KMS-11 (cell line): ENCODE measurements around the gene PSMA7.
"Not testable (repeated sequence)": the region's sequence is repeated elsewhere in the genome, so short reads cannot be mapped to it uniquely, and the experiment has no call there.

Experiments used
- H2AFZ ChIP-seq: fragments of 200-600 bp; sonication (generic); 2 replicates; pipeline ENCODE4 v1.6.1; 2016; ENCODE audit warnings: antibody characterized with exemption, mixed run types, low read depth
- H3K27ac ChIP-seq: fragments of 200-600 bp; sonication (generic); 2 replicates; pipeline ENCODE4 v1.6.1; 2016; ENCODE audit warnings: mild to moderate bottlenecking, mixed run types
- H3K27me3 ChIP-seq: fragments of 200-600 bp; sonication (generic); 2 replicates; pipeline ENCODE4 v1.6.1; 2017; ENCODE audit warnings: mild to moderate bottlenecking, low read depth, mixed run types, moderate library complexity; ENCODE audit not compliant: insufficient read depth
- H3K36me3 ChIP-seq: fragments of 200-600 bp; sonication (generic); 2 replicates; pipeline ENCODE4 v1.6.1; 2017; ENCODE audit warnings: mild to moderate bottlenecking, mixed run types; ENCODE audit not compliant: insufficient read depth
- H3K4me1 ChIP-seq: fragments of 200-600 bp; sonication (generic); 2 replicates; pipeline ENCODE4 v1.6.1; 2016; ENCODE audit warnings: mild to moderate bottlenecking, low read depth, mixed run types; ENCODE audit not compliant: poor library complexity, severe bottlenecking
- H3K4me2 ChIP-seq: fragments of 200-600 bp; sonication (generic); 2 replicates; pipeline ENCODE4 v1.7.0; 2016; ENCODE audit warnings: mild to moderate bottlenecking, mixed run types
- H3K4me3 ChIP-seq: fragments of 200-600 bp; sonication (generic); IDR thresholded peaks from 2 replicates; pipeline ENCODE4 v1.6.1; 2017; ENCODE audit warnings: low read depth, low read length, mixed read lengths; ENCODE audit not compliant: insufficient read depth
- H3K79me2 ChIP-seq: fragments of 200-600 bp; sonication (generic); 2 replicates; pipeline ENCODE4 v1.6.1; 2016; ENCODE audit warnings: low read depth, mixed run types; ENCODE audit not compliant: insufficient read depth
- H3K9ac ChIP-seq: fragments of 200-600 bp; sonication (generic); 2 replicates; pipeline ENCODE4 v1.6.1; 2016; ENCODE audit warnings: mild to moderate bottlenecking, mixed run types
- H4K20me1 ChIP-seq: fragments of 200-600 bp; sonication (generic); 2 replicates; pipeline ENCODE4 v1.6.1; 2016; ENCODE audit warnings: mild to moderate bottlenecking, mixed run types; ENCODE audit not compliant: insufficient read depth
- TF ChIP-seq, protein P1 (sequence below): fragments of 200-600 bp; sonication (generic); conservative IDR thresholded peaks from 2 replicates; pipeline ENCODE4 v1.6.1; 2017; ENCODE audit warnings: low read depth, mild to moderate bottlenecking, antibody characterized with exemption, low read length, moderate library complexity, mixed read lengths

The PSMA7 gene

DNA sequence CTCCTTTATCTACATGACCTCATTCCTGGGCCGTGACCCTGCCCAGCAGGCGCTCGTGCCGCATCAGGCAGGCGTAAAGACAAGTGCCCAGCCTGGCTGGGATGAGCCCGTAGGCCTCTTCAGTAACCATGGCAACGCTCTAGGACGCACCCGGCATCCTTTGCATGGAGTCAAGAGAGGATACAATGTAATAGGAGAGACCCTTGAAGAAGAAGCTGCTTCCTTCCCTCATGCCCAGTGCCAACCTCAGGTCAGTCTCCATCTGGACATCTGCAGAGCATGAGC lies 25.9 kb downstream of the PSMA7 start:
- TF ChIP-seq, protein P1, sequence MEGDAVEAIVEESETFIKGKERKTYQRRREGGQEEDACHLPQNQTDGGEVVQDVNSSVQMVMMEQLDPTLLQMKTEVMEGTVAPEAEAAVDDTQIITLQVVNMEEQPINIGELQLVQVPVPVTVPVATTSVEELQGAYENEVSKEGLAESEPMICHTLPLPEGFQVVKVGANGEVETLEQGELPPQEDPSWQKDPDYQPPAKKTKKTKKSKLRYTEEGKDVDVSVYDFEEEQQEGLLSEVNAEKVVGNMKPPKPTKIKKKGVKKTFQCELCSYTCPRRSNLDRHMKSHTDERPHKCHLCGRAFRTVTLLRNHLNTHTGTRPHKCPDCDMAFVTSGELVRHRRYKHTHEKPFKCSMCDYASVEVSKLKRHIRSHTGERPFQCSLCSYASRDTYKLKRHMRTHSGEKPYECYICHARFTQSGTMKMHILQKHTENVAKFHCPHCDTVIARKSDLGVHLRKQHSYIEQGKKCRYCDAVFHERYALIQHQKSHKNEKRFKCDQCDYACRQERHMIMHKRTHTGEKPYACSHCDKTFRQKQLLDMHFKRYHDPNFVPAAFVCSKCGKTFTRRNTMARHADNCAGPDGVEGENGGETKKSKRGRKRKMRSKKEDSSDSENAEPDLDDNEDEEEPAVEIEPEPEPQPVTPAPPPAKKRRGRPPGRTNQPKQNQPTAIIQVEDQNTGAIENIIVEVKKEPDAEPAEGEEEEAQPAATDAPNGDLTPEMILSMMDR = no peak
- H3K4me2 ChIP-seq = no peak overlapping the region
- H3K27ac ChIP-seq = no peak overlapping the region
- peaks cover 3% of the 10 kb centered on the region for H3K4me1 ChIP-seq
- H3K4me3 ChIP-seq = no peak overlapping the region
- H4K20me1 ChIP-seq = no peaks in the 10 kb centered on the region
- no peaks in the 10 kb centered on the region for H3K36me3 ChIP-seq
- H3K27me3 ChIP-seq = peaks cover 77% of the 10 kb centered on the region
- H3K79me2 ChIP-seq = no peaks in the 10 kb centered on the region
- no peak overlapping the region for H3K9ac ChIP-seq
- H2AFZ ChIP-seq = no peak overlapping the region

DNA sequence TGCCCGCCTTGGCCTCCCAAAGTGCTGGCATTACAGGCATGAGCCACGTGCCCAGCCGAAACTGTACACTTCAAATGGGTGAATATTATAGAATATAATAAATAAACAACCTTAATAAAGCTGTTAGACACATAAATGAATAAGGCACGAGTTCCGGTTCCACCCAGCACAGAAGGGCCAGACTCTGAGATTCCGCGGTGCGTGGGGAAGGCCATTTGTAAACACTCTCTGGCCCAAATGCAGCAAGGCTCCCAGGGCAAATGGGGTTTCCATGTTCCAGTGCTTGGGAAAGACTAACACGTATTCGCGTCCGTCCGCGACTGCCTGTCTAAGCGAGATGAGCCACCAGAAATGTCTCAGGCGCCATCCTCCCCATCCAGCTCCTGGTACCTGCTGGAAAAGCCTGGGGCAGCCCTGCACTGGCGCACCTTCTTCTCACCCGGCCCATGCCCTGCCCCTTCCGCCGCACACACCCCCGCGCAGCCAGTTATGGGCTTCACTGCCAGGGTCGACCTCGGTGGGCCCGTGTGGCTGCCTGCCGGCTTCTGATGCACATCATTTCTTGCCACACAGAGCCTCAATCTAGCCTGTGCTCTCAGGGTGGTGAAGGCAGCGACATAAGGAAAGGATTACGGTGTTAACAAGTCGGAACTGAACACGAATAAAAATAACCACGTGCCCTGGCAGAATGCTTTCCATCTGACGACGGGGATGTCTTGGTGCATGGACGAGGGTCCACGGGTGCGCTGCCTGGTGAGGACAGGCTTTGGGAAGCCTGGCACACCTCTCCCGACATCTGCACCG lies 26.4 kb downstream of the PSMA7 start:
- Histone ChIP-seq H3K36me3 (no peaks in the 10 kb centered on the region), H3K4me2 (no peak overlapping the region)

DNA sequence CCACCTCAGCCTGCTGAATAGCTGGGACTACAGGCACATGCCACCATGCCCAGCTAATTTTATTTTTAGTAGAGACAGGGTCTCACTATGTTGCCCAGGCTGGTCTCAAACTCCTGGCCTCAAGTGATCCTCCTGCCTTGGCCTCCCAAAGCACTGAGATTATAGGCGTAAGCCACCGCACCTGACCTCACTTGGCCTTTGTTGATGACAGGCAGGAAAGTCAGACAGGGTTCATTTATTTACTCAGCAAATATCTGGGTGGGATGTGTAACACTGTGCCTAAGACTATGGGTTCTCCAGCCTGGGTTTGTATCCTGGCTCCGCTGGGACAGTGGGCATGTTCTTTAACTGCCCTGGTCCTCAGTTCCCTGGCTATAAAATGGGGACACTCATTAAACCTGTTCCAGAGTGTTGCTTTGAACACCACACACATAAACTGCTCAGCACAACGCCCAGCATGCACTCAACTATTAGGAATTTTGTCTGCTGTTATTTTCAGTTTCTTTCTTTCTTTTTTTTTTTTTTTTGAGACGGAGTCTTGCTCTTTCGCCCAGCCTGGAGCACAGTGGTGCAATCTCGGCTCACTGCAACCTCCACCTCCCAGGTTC lies 27.3 kb downstream of the PSMA7 start:
- H3K27me3 ChIP-seq = peaks cover 81% of the 10 kb centered on the region

More for the DNA sequence above, 26.4 kb downstream of the PSMA7 start:
- Histone ChIP-seq H3K27me3 (peaks cover 79% of the 10 kb centered on the region), H3K4me3 (no peak overlapping the region), H2AFZ (no peak overlapping the region), H3K9ac (no peak overlapping the region), H4K20me1 (no peaks in the 10 kb centered on the region), H3K4me1 (peaks cover 3% of the 10 kb centered on the region), H3K27ac (no peak overlapping the region), H3K79me2 (no peaks in the 10 kb centered on the region)
- TF ChIP-seq, protein P1 = no peak

DNA sequence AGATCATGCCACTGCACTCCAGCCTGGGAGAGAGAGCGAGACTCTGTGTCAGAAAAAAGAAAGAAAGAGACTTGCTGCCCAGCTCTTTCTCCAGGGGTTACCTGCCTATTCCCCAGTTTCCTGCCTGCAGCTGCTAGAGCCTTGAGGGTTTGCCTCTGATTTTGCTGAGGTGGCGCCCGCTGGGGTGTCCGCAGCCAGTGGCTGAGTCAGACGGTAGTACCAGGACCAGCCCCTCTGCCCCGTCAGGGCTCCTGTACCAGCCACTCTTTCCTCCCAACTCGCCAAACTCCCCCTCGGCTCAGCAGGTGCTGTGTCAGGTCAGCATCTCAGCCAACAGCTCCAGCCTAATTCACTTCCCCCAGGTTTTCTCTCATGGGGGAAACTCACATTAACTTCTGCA lies 28.3 kb downstream of the PSMA7 start:
- H3K4me2 ChIP-seq = no peak overlapping the region
- no peaks in the 10 kb centered on the region for H3K79me2 ChIP-seq
- no peak overlapping the region for H3K9ac ChIP-seq
- H3K27me3 ChIP-seq = peaks cover 74% of the 10 kb centered on the region
- H2AFZ ChIP-seq = no peak overlapping the region
- no peaks in the 10 kb centered on the region for H4K20me1 ChIP-seq
- TF ChIP-seq, protein P1 = no peak
- no peak overlapping the region for H3K27ac ChIP-seq
- no peak overlapping the region for H3K4me3 ChIP-seq
- H3K4me1 ChIP-seq = no peaks in the 10 kb centered on the region
- no peaks in the 10 kb centered on the region for H3K36me3 ChIP-seq

More for the DNA sequence above, 27.3 kb downstream of the PSMA7 start:
- H2AFZ ChIP-seq, H3K4me3 ChIP-seq, H3K4me2 ChIP-seq, H3K79me2 ChIP-seq, H3K4me1 ChIP-seq, H3K27ac ChIP-seq, H3K36me3 ChIP-seq, H4K20me1 ChIP-seq, H3K9ac ChIP-seq: not testable (repeated sequence)

DNA sequence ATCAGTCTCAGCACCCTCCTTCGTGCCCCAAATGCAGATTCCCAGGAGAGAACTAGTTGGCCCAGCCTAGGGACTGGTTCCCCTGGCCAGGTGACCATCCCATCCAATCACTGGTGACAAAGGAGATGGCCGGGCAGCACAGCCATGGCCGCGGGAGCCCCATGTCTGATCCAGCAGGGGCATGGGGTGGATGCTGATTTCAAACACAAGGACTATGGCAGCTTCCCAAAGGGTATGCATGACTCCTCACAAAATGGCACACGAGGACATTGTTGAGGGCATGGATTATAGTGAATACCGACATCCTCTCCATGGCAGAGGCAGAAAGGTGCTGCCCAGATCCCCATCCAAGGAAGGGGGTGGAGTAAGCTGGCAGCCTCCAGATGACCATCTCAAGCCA lies 30.8 kb downstream of the PSMA7 start:
- Histone ChIP-seq H4K20me1 (no peaks in the 10 kb centered on the region), H3K79me2 (no peaks in the 10 kb centered on the region), H3K27me3 (peaks cover 65% of the 10 kb centered on the region), H3K36me3 (no peaks in the 10 kb centered on the region), H3K9ac (no peak overlapping the region), H3K4me1 (no peaks in the 10 kb centered on the region), H3K27ac (no peak overlapping the region), H3K4me3 (no peak overlapping the region), H3K4me2 (no peak overlapping the region), H2AFZ (no peak overlapping the region)
- TF ChIP-seq, protein P1 = no peak
